NB4 (cell line): Measurements from ENCODE around the gene SYNGR1.

Experiments
- DNase-seq: peaks from one replicate; pipeline ENCODE4 v3.0.0; 2010; ENCODE audit warnings: low read depth
- H3K4me3 ChIP-seq: one replicate; pipeline ENCODE4 v1.5.1; 2011; ENCODE audit warnings: mild to moderate bottlenecking, low read depth, low read length, moderate library complexity
- CTCF ChIP-seq: IDR thresholded peaks from one replicate; pipeline ENCODE4 v1.5.1; 2012; ENCODE audit warnings: low read depth, low read length
- MAX ChIP-seq: IDR thresholded peaks from 2 replicates; pipeline ENCODE4 v1.6.1; 2011; ENCODE audit warnings: low read depth, low read length
- MYC ChIP-seq: IDR thresholded peaks from 2 replicates; pipeline ENCODE4 v1.6.1; 2011; ENCODE audit warnings: low read depth, low read length
- POLR2A ChIP-seq: IDR thresholded peaks from 2 replicates; pipeline ENCODE4 v1.6.1; 2011; ENCODE audit warnings: mild to moderate bottlenecking; ENCODE audit not compliant: insufficient read length; ENCODE audit errors: extremely low read depth

SYNGR1 gene

GRCh38 chr22:39361496-39361895, 11.7 kb downstream of the SYNGR1 start:
- no peak overlapping the region for H3K4me3 ChIP-seq
- TF ChIP-seq POLR2A, result no peak
- TF ChIP-seq MYC, result no peak
- TF ChIP-seq CTCF, result no peak
- no peak for TF ChIP-seq MAX
- no peak for DNase-seq

DNA sequence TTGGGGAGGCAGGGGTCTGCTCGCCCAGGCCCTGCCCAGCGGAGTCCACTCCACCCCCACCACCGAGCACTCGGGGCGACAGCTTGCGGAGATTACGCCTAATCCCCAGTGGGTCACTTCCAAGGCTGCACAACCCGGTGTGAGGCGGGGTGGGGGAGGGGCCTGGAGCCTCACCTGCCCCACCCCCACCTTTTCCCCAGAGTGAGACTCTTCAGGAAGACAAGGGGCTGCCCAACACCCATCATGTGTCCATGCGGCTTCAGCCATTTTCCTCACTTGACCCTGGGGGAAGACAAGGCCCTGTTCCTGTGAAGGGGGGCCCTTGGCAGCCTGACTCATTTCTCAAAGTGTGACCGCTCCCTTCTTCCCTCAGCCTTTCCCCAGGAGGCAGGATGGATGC, 12.5 kb downstream of the SYNGR1 start:
- TF ChIP-seq MAX (no peak), MYC (no peak), POLR2A (no peak), CTCF (no peak)
- no peak for DNase-seq
- H3K4me3 ChIP-seq, result no peak overlapping the region

GRCh38 chr22:39362932-39363331, 13.1 kb downstream of the SYNGR1 start:
- no peak overlapping the region for H3K4me3 ChIP-seq
- TF ChIP-seq MAX (no peak), POLR2A (no peak), CTCF (no peak), MYC (no peak)
- no peak for DNase-seq

GRCh38 chr22:39363751-39364515, 14.1 kb downstream of the SYNGR1 start:
- TF ChIP-seq MYC (no peak), POLR2A (no peak), CTCF (no peak), MAX (no peak)
- no peak overlapping the region for H3K4me3 ChIP-seq
- DNase-seq, result no peak

- DNase-seq, result no peak
- no peak overlapping the region for H3K4me3 ChIP-seq
- no peak for TF ChIP-seq CTCF
- no peak for TF ChIP-seq POLR2A
- no peak for TF ChIP-seq MYC
- TF ChIP-seq MAX, result no peak
These were observed 15.1 kb downstream of the SYNGR1 start for GRCh38 chr22:39364714-39365491.
